Measurements from ENCODE around the gene APRT. TPM values are rescaled to one million over a fixed set of nuclear protein-coding genes. Genes with fewer than 3 reads are reported as not detected.

APRT gene, protein sequence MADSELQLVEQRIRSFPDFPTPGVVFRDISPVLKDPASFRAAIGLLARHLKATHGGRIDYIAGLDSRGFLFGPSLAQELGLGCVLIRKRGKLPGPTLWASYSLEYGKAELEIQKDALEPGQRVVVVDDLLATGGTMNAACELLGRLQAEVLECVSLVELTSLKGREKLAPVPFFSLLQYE
- 100 to 1,000 TPM; 153 to 154 TPM for total RNA-seq
- polyA plus RNA-seq (2013, experiment 1 of 2) = 284 TPM
- polyA plus RNA-seq (2013, experiment 2 of 2) = 222 TPM
- 49.9 to 305 (median 104) reads per million in 172 experiments for total RNA-seq

DNA sequence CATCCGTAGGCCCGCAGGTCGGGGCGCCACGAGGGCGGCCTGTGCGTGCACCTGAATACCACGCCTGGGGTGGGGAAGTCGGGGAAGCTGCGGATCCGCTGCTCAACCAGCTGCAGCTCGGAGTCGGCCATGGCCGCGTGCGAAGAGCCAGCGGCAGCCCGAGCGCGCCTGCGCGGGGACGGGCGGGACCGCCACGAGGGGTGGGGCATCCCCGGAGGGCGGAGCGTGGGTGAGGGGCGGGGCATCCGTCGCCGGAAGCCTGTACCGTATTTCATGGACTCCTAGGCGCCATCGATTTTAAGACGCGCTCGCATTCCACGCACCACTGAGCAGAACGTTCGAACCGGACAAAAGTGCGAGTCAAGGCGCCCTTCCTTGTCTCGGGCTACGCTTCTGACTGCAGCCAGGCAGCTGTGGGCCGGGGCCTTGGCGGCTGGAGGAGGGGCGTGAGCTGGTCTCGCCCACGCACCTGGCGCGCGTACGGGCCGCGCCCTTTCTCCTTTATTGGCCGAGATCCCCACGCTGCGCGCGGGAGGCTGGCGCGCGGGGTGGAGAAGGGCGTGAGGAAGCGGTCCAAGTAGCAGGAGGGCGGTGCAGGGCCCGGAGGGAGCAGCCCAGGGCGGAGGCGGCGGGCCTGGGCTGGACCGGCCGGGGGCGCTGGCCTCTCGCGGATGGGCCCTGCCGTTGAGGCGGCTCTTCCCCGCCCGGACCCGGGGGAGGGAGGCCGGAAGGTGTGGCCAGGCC is at the start of gene APRT:
Gene APRT (minus strand): TSS at position 160 of the 744 bp plus-strand sequence. CDS start 29 bp downstream, at position 131.
- no peaks in the 10 kb centered on the region for H3K27me3 Mint-ChIP-seq
- peak; percentile 90 for ATAC-seq (ENCODE audit: poor library complexity)
- H3K27me3 ChIP-seq (ENCODE audit: control insufficient read depth in 1 of 2, insufficient read depth in 2 of 2, low read length in 2 of 2) = no peaks in the 10 kb centered on the region
- ChIA-PET CTCF (interaction anchor here (0.9 to 4.2 kb wide), 3 partner anchors 17 to 75 kb away, joined by 5 to 19 read pairs (median 16); partner anchors contain the start of genes GALNS and TRAPPC2L), POLR2A (interaction anchor here (0.9 to 5.5 kb wide), 20 partner anchors 9 to 435 kb away, joined by 3 to 67 read pairs (median 5); partner anchors contain the start of genes CDT1, GALNS, PIEZO1 and TRAPPC2L)
- intact Hi-C loops (cut with DNase I, micrococcal nuclease) = loop anchor here (1.0 to 2.0 kb wide), 3 partner anchors 9 to 405 kb away; partner anchors contain the start of genes CDT1 (in 1 of the 2), TRAPPC2L (in 1 of the 2) and ZNF778 (in 1 of the 2)
- peak within 1 kb of the TSS; percentile 99 for H3K4me3 Mint-ChIP-seq
- peak within 1 kb of the TSS; percentile 64 to 70 for H3K27ac ChIP-seq (ENCODE audit: low read depth in 1 of 2, low read length in 2 of 2)
- peak within 1 kb of the TSS; percentile 95 for H3K27ac Mint-ChIP-seq
- peaks cover 4% of the 10 kb centered on the region for H3K4me1 Mint-ChIP-seq (ENCODE audit: low read depth)
- DNase-seq = peak; percentile 93 to 99 (median 98)
- H3K36me3 ChIP-seq (ENCODE audit: insufficient read depth, low read length) = peaks cover 23% of the 10 kb centered on the region
- TF ChIP-seq, protein P1, sequence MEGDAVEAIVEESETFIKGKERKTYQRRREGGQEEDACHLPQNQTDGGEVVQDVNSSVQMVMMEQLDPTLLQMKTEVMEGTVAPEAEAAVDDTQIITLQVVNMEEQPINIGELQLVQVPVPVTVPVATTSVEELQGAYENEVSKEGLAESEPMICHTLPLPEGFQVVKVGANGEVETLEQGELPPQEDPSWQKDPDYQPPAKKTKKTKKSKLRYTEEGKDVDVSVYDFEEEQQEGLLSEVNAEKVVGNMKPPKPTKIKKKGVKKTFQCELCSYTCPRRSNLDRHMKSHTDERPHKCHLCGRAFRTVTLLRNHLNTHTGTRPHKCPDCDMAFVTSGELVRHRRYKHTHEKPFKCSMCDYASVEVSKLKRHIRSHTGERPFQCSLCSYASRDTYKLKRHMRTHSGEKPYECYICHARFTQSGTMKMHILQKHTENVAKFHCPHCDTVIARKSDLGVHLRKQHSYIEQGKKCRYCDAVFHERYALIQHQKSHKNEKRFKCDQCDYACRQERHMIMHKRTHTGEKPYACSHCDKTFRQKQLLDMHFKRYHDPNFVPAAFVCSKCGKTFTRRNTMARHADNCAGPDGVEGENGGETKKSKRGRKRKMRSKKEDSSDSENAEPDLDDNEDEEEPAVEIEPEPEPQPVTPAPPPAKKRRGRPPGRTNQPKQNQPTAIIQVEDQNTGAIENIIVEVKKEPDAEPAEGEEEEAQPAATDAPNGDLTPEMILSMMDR (IDR thresholded peaks at IDR 0.05) = no peak
- H3K4me3 ChIP-seq (ENCODE audit: low read length) = peak within 1 kb of the TSS; percentile 75
- peaks cover 8% of the 10 kb centered on the region for H3K36me3 Mint-ChIP-seq (ENCODE audit: low read depth)
- no peaks in the 10 kb centered on the region for H3K9me3 Mint-ChIP-seq
- peaks cover 29% of the 10 kb centered on the region for H3K4me1 ChIP-seq (ENCODE audit: insufficient read depth, low read length)
- no peaks in the 10 kb centered on the region for H3K9me3 ChIP-seq (ENCODE audit: control insufficient read depth in 1 of 2, insufficient read depth in 1 of 2, low read length in 2 of 2)

DNA sequence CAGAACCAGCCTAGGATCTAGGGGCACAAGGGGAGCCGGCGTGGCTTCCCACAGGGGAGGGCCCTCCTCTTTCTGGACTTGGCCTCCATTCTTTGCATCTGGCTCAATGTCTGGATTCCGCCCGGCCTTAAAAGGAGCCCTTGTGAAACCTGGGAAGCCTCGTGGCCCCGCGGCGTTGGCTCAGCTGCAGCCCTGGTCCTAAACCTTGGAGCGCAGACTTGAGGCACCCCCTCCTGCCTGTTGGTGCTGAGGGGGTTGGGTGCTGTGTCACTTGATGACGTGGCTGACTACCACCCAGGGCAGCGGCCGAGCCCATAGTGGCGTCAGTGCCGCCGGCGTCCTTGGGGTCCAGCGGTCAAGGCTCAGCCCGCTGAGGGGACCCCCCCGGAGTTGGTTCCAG is 49.6 kb upstream of the APRT start:
- ChIA-PET POLR2A (no interaction called here), CTCF (no interaction called here)
- Histone ChIP-seq H3K27me3 (ENCODE audit: control insufficient read depth in 1 of 2, insufficient read depth in 2 of 2, low read length in 2 of 2) (no peaks in the 10 kb centered on the region), H3K4me3 (ENCODE audit: low read length) (no peak overlapping the region), H3K36me3 (ENCODE audit: insufficient read depth, low read length) (peaks cover 46% of the 10 kb centered on the region), H3K4me1 (ENCODE audit: insufficient read depth, low read length) (peaks cover 16% of the 10 kb centered on the region), H3K9me3 (ENCODE audit: control insufficient read depth in 1 of 2, insufficient read depth in 1 of 2, low read length in 2 of 2) (no peaks in the 10 kb centered on the region), H3K27ac (ENCODE audit: low read depth in 1 of 2, low read length in 2 of 2) (no peak overlapping the region)
- intact Hi-C loops (cut with DNase I, micrococcal nuclease) = no loop called here
- Mint-ChIP-seq H3K27me3 (peaks cover 3% of the 10 kb centered on the region), H3K4me1 (ENCODE audit: low read depth) (peaks cover 15% of the 10 kb centered on the region), H3K4me3 (peak overlapping the region; percentile 56), H3K27ac (no peak overlapping the region), H3K36me3 (ENCODE audit: low read depth) (peaks cover 48% of the 10 kb centered on the region), H3K9me3 (no peaks in the 10 kb centered on the region)
- no peak for DNase-seq
- TF ChIP-seq, protein P1 (IDR thresholded peaks at IDR 0.05) = no peak
- ATAC-seq (ENCODE audit: poor library complexity) = no peak

DNA sequence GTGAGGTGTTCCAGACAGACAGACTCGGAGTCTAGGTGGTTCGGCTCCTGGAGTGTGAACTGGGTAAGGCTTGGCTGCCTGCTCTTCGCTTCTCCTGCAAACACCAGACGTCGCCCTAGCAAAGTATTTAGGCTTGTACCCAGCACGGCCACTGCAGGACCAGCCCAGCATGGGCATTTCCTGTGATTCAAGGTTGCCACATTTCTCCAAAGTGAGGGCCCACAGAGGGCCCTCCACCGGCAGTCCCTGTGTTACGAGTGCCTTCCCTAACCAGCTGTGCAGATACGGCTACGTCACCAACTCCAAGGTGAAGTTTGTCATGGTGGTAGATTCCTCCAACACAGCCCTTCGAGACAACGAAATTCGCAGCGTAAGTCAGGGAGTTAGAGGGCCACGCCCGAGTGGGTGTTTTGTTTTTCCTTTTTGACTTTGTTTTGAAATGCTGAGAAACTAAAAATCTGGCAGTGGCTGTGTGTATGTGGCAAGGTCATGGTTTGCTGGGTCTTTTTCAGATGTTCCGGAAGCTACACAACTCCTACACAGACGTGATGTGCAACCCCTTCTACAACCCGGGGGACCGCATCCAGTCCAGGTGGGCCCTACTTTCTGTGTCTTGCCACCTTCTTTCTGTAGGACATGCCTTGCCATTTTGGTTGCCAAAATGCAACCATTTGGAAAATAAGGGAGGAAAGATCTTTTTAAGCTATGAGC is 47.8 kb upstream of the APRT start:
- H3K27ac ChIP-seq (ENCODE audit: low read depth in 1 of 2, low read length in 2 of 2) = no peak overlapping the region
- intact Hi-C loops (cut with DNase I, micrococcal nuclease) = loop anchor here in 1 of 2 experiments (5.0 kb wide), 6 partner anchors 122 to 798 kb away; partner anchors contain the start of genes CHMP1A, SPATA33, ZFPM1 and ZNF778
- H3K4me1 ChIP-seq (ENCODE audit: insufficient read depth, low read length) = peaks cover 34% of the 10 kb centered on the region
- H3K27me3 ChIP-seq (ENCODE audit: control insufficient read depth in 1 of 2, insufficient read depth in 2 of 2, low read length in 2 of 2) = no peaks in the 10 kb centered on the region
- H3K4me3 ChIP-seq (ENCODE audit: low read length) = no peak overlapping the region
- Mint-ChIP-seq H3K9me3 (no peaks in the 10 kb centered on the region), H3K27me3 (peaks cover 3% of the 10 kb centered on the region), H3K4me3 (no peak overlapping the region), H3K36me3 (ENCODE audit: low read depth) (peaks cover 48% of the 10 kb centered on the region), H3K4me1 (ENCODE audit: low read depth) (peaks cover 27% of the 10 kb centered on the region), H3K27ac (no peak overlapping the region)
- CTCF ChIA-PET = no interaction called here
- no peak for ATAC-seq (ENCODE audit: poor library complexity)
- POLR2A ChIA-PET = interaction anchor here (1.0 to 3.9 kb wide), 2 partner anchors 47 to 48 kb away, joined by 3 to 67 read pairs; partner anchors contain the start of gene APRT
- no peaks in the 10 kb centered on the region for H3K9me3 ChIP-seq (ENCODE audit: control insufficient read depth in 1 of 2, insufficient read depth in 1 of 2, low read length in 2 of 2)
- H3K36me3 ChIP-seq (ENCODE audit: insufficient read depth, low read length) = peaks cover 46% of the 10 kb centered on the region
- no peak for DNase-seq
- TF ChIP-seq, protein P1 (IDR thresholded peaks at IDR 0.05) = no peak
